AG04449 (cell line): ENCODE results near the gene CNTN5.

ENCODE experiments used
- CTCF ChIA-PET: fragments of 350-600 bp; formaldehyde crosslinking; extraction: SDS; loops from one replicate; lab custom pipeline; 2021; ENCODE audit warnings: antibody characterized with exemption; lab: Yijun Ruan, JAX
- POLR2A ChIA-PET: fragments of 400-600, 350-600 bp; formaldehyde crosslinking; extraction: SDS; loops from one replicate; lab custom pipeline; 2020; ENCODE audit warnings: antibody characterized with exemption, inconsistent platforms; lab: Yijun Ruan, JAX
- DNase-seq: peaks from one replicate; pipeline ENCODE4 v3.0.0-alpha.2; 2010; ENCODE audit warnings: low read depth, low spot score
- H3K4me3 ChIP-seq: 2 replicates; pipeline ENCODE4 v1.5.1; 2011; ENCODE audit warnings: low read depth, mild to moderate bottlenecking, control low read depth, low read length
- CTCF ChIP-seq: IDR thresholded peaks from one replicate; pipeline ENCODE4 v1.5.1; 2011; ENCODE audit warnings: mild to moderate bottlenecking, moderate library complexity, low read length, control low read depth, inconsistent platforms; ENCODE audit not compliant: insufficient read depth; ENCODE audit errors: missing control alignments

CNTN5 gene

GRCh38 chr11:99199341-99199740, 178.6 kb downstream of the CNTN5 start:
- ChIA-PET CTCF (no interaction called here), POLR2A (no interaction called here)
- TF ChIP-seq CTCF: no peak
- H3K4me3 ChIP-seq: no peak overlapping the region
- DNase-seq: no peak

GRCh38 chr11:99200720-99201119, 180.0 kb downstream of the CNTN5 start:
- no peak for TF ChIP-seq CTCF
- DNase-seq: no peak
- no peak overlapping the region for H3K4me3 ChIP-seq
- ChIA-PET CTCF (no interaction called here), POLR2A (no interaction called here)

GRCh38 chr11:99208813-99209212, 188.1 kb downstream of the CNTN5 start:
- POLR2A ChIA-PET: no interaction called here
- H3K4me3 ChIP-seq: no peak overlapping the region
- TF ChIP-seq CTCF: no peak
- CTCF ChIA-PET: no interaction called here
- no peak for DNase-seq

GRCh38 chr11:99229544-99229943, 208.8 kb downstream of the CNTN5 start:
- no peak for TF ChIP-seq CTCF
- POLR2A ChIA-PET: no interaction called here
- DNase-seq: no peak
- no peak overlapping the region for H3K4me3 ChIP-seq
- CTCF ChIA-PET: no interaction called here

GRCh38 chr11:99234534-99234933, 213.8 kb downstream of the CNTN5 start:
- DNase-seq: no peak
- ChIA-PET POLR2A (no interaction called here), CTCF (no interaction called here)
- TF ChIP-seq CTCF: no peak
- H3K4me3 ChIP-seq: no peak overlapping the region

GRCh38 chr11:99238401-99238800, 217.7 kb downstream of the CNTN5 start:
- DNase-seq: no peak
- TF ChIP-seq CTCF: no peak
- POLR2A ChIA-PET: no interaction called here
- CTCF ChIA-PET: no interaction called here
- no peak overlapping the region for H3K4me3 ChIP-seq
